ENCODE results near the gene CPED1. TPM values are rescaled to one million over a fixed set of nuclear protein-coding genes. Genes with fewer than 3 reads are reported as not detected.

CPED1 gene
- total and polyA plus RNA-seq, 7 experiments from 2014 or later = 0.10 to 4.5 (median 0.40) TPM; not detected in 2

- Mint-ChIP-seq H3K4me3 (no peak overlapping the region), H3K27me3 (peaks cover 0 to 11% (median 5%) of the 10 kb centered on the region in 5 donors), H3K4me1 (no peaks in the 10 kb centered on the region), H3K27ac (no peak overlapping the region), H3K36me3 (no peaks in the 10 kb centered on the region), H3K9me3 (peaks cover 0 to 2% (median 0%) of the 10 kb centered on the region in 11 donors)
- Histone ChIP-seq H3K27ac (ENCODE audit: low read depth, low read length) (no peak overlapping the region), H3K4me3 (ENCODE audit: low read length) (no peak overlapping the region), H3K4me1 (ENCODE audit: control insufficient read depth in 2 of 2, insufficient read depth in 2 of 2, low read length in 2 of 2) (no peaks in the 10 kb centered on the region), H3K9me3 (ENCODE audit: control insufficient read depth in 2 of 3, low read length in 3 of 3) (no peaks in the 10 kb centered on the region), H3K27me3 (ENCODE audit: control insufficient read depth in 2 of 2, insufficient read depth in 2 of 2, low read length in 2 of 2) (no peaks in the 10 kb centered on the region), H3K36me3 (ENCODE audit: control insufficient read depth in 2 of 3, insufficient read depth in 3 of 3, low read length in 3 of 3) (no peaks in the 10 kb centered on the region)
- ChIA-PET CTCF (no interaction called here), POLR2A (no interaction called here)
- DNase-seq (no peak), ATAC-seq (no peak)
- intact Hi-C loops (cut with micrococcal nuclease) = no loop called here
Measured at GRCh38 chr7:121262221-121262620, 273.7 kb downstream of the CPED1 start.

GRCh38 chr7:121262969-121263368 lies 274.5 kb downstream of the CPED1 start:
- Histone ChIP-seq H3K4me3 (ENCODE audit: low read length) (no peak overlapping the region), H3K27me3 (ENCODE audit: control insufficient read depth in 2 of 2, insufficient read depth in 2 of 2, low read length in 2 of 2) (no peaks in the 10 kb centered on the region), H3K36me3 (ENCODE audit: control insufficient read depth in 2 of 3, insufficient read depth in 3 of 3, low read length in 3 of 3) (no peaks in the 10 kb centered on the region), H3K4me1 (ENCODE audit: control insufficient read depth in 2 of 2, insufficient read depth in 2 of 2, low read length in 2 of 2) (no peaks in the 10 kb centered on the region), H3K27ac (ENCODE audit: low read depth, low read length) (no peak overlapping the region), H3K9me3 (ENCODE audit: control insufficient read depth in 2 of 3, low read length in 3 of 3) (no peaks in the 10 kb centered on the region)
- Mint-ChIP-seq H3K4me1 (no peaks in the 10 kb centered on the region), H3K36me3 (no peaks in the 10 kb centered on the region), H3K9me3 (peaks cover 0 to 2% (median 0%) of the 10 kb centered on the region in 11 donors), H3K27me3 (peaks cover 0 to 11% (median 6%) of the 10 kb centered on the region in 5 donors), H3K4me3 (no peak overlapping the region), H3K27ac (no peak overlapping the region)
- CTCF ChIA-PET = no interaction called here
- DNase-seq (no peak), ATAC-seq (no peak)
- intact Hi-C loops (cut with micrococcal nuclease) = no loop called here
- POLR2A ChIA-PET = no interaction called here

GRCh38 chr7:121266307-121266894 lies 277.9 kb downstream of the CPED1 start:
- H3K27ac ChIP-seq (ENCODE audit: low read depth, low read length) = no peak overlapping the region
- H3K4me3 Mint-ChIP-seq = no peak overlapping the region
- no peaks in the 10 kb centered on the region for H3K9me3 ChIP-seq (ENCODE audit: control insufficient read depth in 2 of 3, low read length in 3 of 3)
- ChIA-PET POLR2A (no interaction called here), CTCF (no interaction called here)
- ATAC-seq (no peak), DNase-seq (no peak)
- intact Hi-C loops (cut with micrococcal nuclease) = no loop called here
- H3K9me3 Mint-ChIP-seq = peaks cover 0 to 3% (median 0%) of the 10 kb centered on the region in 11 donors
- H3K4me1 Mint-ChIP-seq = no peaks in the 10 kb centered on the region
- H3K4me3 ChIP-seq (ENCODE audit: low read length) = no peak overlapping the region
- H3K4me1 ChIP-seq (ENCODE audit: control insufficient read depth in 2 of 2, insufficient read depth in 2 of 2, low read length in 2 of 2) = no peaks in the 10 kb centered on the region
- no peak overlapping the region for H3K27ac Mint-ChIP-seq
- no peaks in the 10 kb centered on the region for H3K27me3 ChIP-seq (ENCODE audit: control insufficient read depth in 2 of 2, insufficient read depth in 2 of 2, low read length in 2 of 2)
- peaks cover 6 to 11% (median 8%) of the 10 kb centered on the region in 5 donors for H3K27me3 Mint-ChIP-seq
- no peaks in the 10 kb centered on the region for H3K36me3 ChIP-seq (ENCODE audit: control insufficient read depth in 2 of 3, insufficient read depth in 3 of 3, low read length in 3 of 3)
- H3K36me3 Mint-ChIP-seq = no peaks in the 10 kb centered on the region

- POLR2A ChIA-PET = no interaction called here
- H3K4me1 ChIP-seq (ENCODE audit: control insufficient read depth in 2 of 2, insufficient read depth in 2 of 2, low read length in 2 of 2) = no peaks in the 10 kb centered on the region
- H3K27me3 ChIP-seq (ENCODE audit: control insufficient read depth in 2 of 2, insufficient read depth in 2 of 2, low read length in 2 of 2) = no peaks in the 10 kb centered on the region
- Mint-ChIP-seq H3K4me3 (no peak overlapping the region), H3K36me3 (no peaks in the 10 kb centered on the region), H3K27me3 (peaks cover 8 to 11% (median 11%) of the 10 kb centered on the region in 5 donors), H3K4me1 (no peaks in the 10 kb centered on the region), H3K9me3 (peaks cover 0 to 4% (median 0%) of the 10 kb centered on the region in 11 donors), H3K27ac (no peak overlapping the region)
- CTCF ChIA-PET = no interaction called here
- H3K36me3 ChIP-seq (ENCODE audit: control insufficient read depth in 2 of 3, insufficient read depth in 3 of 3, low read length in 3 of 3) = no peaks in the 10 kb centered on the region
- no peaks in the 10 kb centered on the region for H3K9me3 ChIP-seq (ENCODE audit: control insufficient read depth in 2 of 3, low read length in 3 of 3)
- intact Hi-C loops (cut with micrococcal nuclease) = no loop called here
- DNase-seq = no peak
- no peak overlapping the region for H3K27ac ChIP-seq (ENCODE audit: low read depth, low read length)
- no peak for ATAC-seq
- no peak overlapping the region for H3K4me3 ChIP-seq (ENCODE audit: low read length)
Measured at GRCh38 chr7:121267612-121268011, 279.1 kb downstream of the CPED1 start.

- H3K9me3 ChIP-seq (ENCODE audit: control insufficient read depth in 2 of 3, low read length in 3 of 3) = no peaks in the 10 kb centered on the region
- peaks cover 8 to 15% (median 13%) of the 10 kb centered on the region in 5 donors for H3K27me3 Mint-ChIP-seq
- no peaks in the 10 kb centered on the region for H3K4me1 ChIP-seq (ENCODE audit: control insufficient read depth in 2 of 2, insufficient read depth in 2 of 2, low read length in 2 of 2)
- H3K27ac ChIP-seq (ENCODE audit: low read depth, low read length) = no peak overlapping the region
- ATAC-seq = no peak
- ChIA-PET CTCF (no interaction called here), POLR2A (no interaction called here)
- intact Hi-C loops (cut with micrococcal nuclease) = no loop called here
- H3K4me3 ChIP-seq (ENCODE audit: low read length) = no peak overlapping the region
- DNase-seq = no peak
- no peak overlapping the region for H3K4me3 Mint-ChIP-seq
- H3K9me3 Mint-ChIP-seq = peaks cover 0 to 6% (median 0%) of the 10 kb centered on the region in 11 donors
- no peaks in the 10 kb centered on the region for H3K36me3 ChIP-seq (ENCODE audit: control insufficient read depth in 2 of 3, insufficient read depth in 3 of 3, low read length in 3 of 3)
- H3K4me1 Mint-ChIP-seq = no peaks in the 10 kb centered on the region
- no peak overlapping the region for H3K27ac Mint-ChIP-seq
- no peaks in the 10 kb centered on the region for H3K36me3 Mint-ChIP-seq
- H3K27me3 ChIP-seq (ENCODE audit: control insufficient read depth in 2 of 2, insufficient read depth in 2 of 2, low read length in 2 of 2) = no peaks in the 10 kb centered on the region
Measured at GRCh38 chr7:121269798-121270197, 281.3 kb downstream of the CPED1 start.

GRCh38 chr7:121271098-121271497 lies 282.6 kb downstream of the CPED1 start:
- POLR2A ChIA-PET = no interaction called here
- Mint-ChIP-seq H3K27me3 (peaks cover 5 to 15% (median 10%) of the 10 kb centered on the region in 5 donors), H3K4me1 (no peaks in the 10 kb centered on the region), H3K27ac (no peak overlapping the region), H3K36me3 (no peaks in the 10 kb centered on the region), H3K4me3 (no peak overlapping the region), H3K9me3 (peaks cover 0 to 6% (median 0%) of the 10 kb centered on the region in 11 donors)
- Histone ChIP-seq H3K4me3 (ENCODE audit: low read length) (no peak overlapping the region), H3K9me3 (ENCODE audit: control insufficient read depth in 2 of 3, low read length in 3 of 3) (no peaks in the 10 kb centered on the region), H3K27ac (ENCODE audit: low read depth, low read length) (no peak overlapping the region), H3K27me3 (ENCODE audit: control insufficient read depth in 2 of 2, insufficient read depth in 2 of 2, low read length in 2 of 2) (no peaks in the 10 kb centered on the region), H3K36me3 (ENCODE audit: control insufficient read depth in 2 of 3, insufficient read depth in 3 of 3, low read length in 3 of 3) (no peaks in the 10 kb centered on the region), H3K4me1 (ENCODE audit: control insufficient read depth in 2 of 2, insufficient read depth in 2 of 2, low read length in 2 of 2) (no peaks in the 10 kb centered on the region)
- intact Hi-C loops (cut with micrococcal nuclease) = no loop called here
- ATAC-seq = no peak
- DNase-seq = no peak
- CTCF ChIA-PET = no interaction called here

GRCh38 chr7:121271916-121272315 lies 283.4 kb downstream of the CPED1 start:
- Mint-ChIP-seq H3K4me3 (no peak overlapping the region), H3K27me3 (peaks cover 9 to 23% (median 15%) of the 10 kb centered on the region in 5 donors), H3K9me3 (peaks cover 0 to 6% (median 0%) of the 10 kb centered on the region in 11 donors), H3K36me3 (no peaks in the 10 kb centered on the region), H3K27ac (no peak overlapping the region), H3K4me1 (no peaks in the 10 kb centered on the region)
- H3K4me3 ChIP-seq (ENCODE audit: low read length) = no peak overlapping the region
- ATAC-seq = no peak
- CTCF ChIA-PET = no interaction called here
- H3K36me3 ChIP-seq (ENCODE audit: control insufficient read depth in 2 of 3, insufficient read depth in 3 of 3, low read length in 3 of 3) = no peaks in the 10 kb centered on the region
- H3K27me3 ChIP-seq (ENCODE audit: control insufficient read depth in 2 of 2, insufficient read depth in 2 of 2, low read length in 2 of 2) = no peaks in the 10 kb centered on the region
- H3K4me1 ChIP-seq (ENCODE audit: control insufficient read depth in 2 of 2, insufficient read depth in 2 of 2, low read length in 2 of 2) = no peaks in the 10 kb centered on the region
- DNase-seq = no peak
- POLR2A ChIA-PET = no interaction called here
- H3K27ac ChIP-seq (ENCODE audit: low read depth, low read length) = no peak overlapping the region
- H3K9me3 ChIP-seq (ENCODE audit: control insufficient read depth in 2 of 3, low read length in 3 of 3) = no peaks in the 10 kb centered on the region
- intact Hi-C loops (cut with micrococcal nuclease) = no loop called here
